SK-N-SH (cell line): ENCODE measurements around the gene CYP2D6. TPM values are rescaled to one million over a fixed set of nuclear protein-coding genes. Genes with fewer than 3 reads are reported as not detected.
"Not testable (repeated sequence)": the region's sequence is repeated elsewhere in the genome, so short reads cannot be mapped to it uniquely, and the experiment has no call there.

Experiments
- CTCF ChIA-PET: fragments of 300-600, 350-600 bp; formaldehyde crosslinking; extraction: SDS; loops from one replicate; lab custom pipeline; 2021; lab: Yijun Ruan, JAX
- POLR2A ChIA-PET: fragments of 350-600 bp; sonication (Branson Sonifier 250); formaldehyde crosslinking; extraction: SDS; loops from one replicate; lab custom pipeline; 2020; ENCODE audit warnings: antibody characterized with exemption, inconsistent platforms; lab: Yijun Ruan, JAX
- DNase-seq: peaks from one replicate; pipeline ENCODE4 v3.0.0; 2012
- H2AFZ ChIP-seq: fragments of 200-600 bp; sonication (generic); 2 replicates; pipeline ENCODE4 v1.8.1; 2016; ENCODE audit warnings: antibody characterized with exemption, mild to moderate bottlenecking, low read depth
- H3F3A ChIP-seq: fragments of 200-600 bp; sonication (generic); replicated peaks from 2 replicates; pipeline ENCODE3; 2016; ENCODE audit warnings: antibody characterized with exemption, mild to moderate bottlenecking; ENCODE audit not compliant: insufficient read depth
- H3K27ac ChIP-seq, 2 experiments: fragments of 200-500 bp in 1 of 2; fragments of 200-600 bp in 1 of 2; sonication (Bioruptor generic) in 1 of 2; sonication (generic), shearing (Covaris generic) in 1 of 2; 2 replicates each; pipeline versions ENCODE4 v1.5.1 to v1.6.1; 2014 to 2016; ENCODE audit warnings: low read depth in 2 of 2, inconsistent platforms in 1 of 2, low read length in 1 of 2, mild to moderate bottlenecking in 1 of 2, mixed read lengths in 1 of 2
- H3K27me3 ChIP-seq: fragments of 200-600 bp; sonication (generic), shearing (Covaris generic); 2 replicates; pipeline ENCODE4 v1.6.1; 2016; ENCODE audit warnings: mixed run types; ENCODE audit not compliant: insufficient read depth
- H3K36me3 ChIP-seq, 2 experiments: fragments of 200-500 bp in 1 of 2; fragments of 200-600 bp in 1 of 2; sonication (Bioruptor generic) in 1 of 2; sonication (generic) in 1 of 2; replicated peaks in 1 of 2; 2 replicates each; pipeline versions ENCODE3 to v1.5.1; 2014 to 2016; ENCODE audit warnings: low read length in 1 of 2, mild to moderate bottlenecking in 1 of 2; ENCODE audit not compliant: insufficient read depth in 2 of 2, control insufficient read depth in 1 of 2
- H3K4me1 ChIP-seq, 2 experiments: fragments of 200-500 bp in 1 of 2; fragments of 200-600 bp in 1 of 2; sonication (Bioruptor generic) in 1 of 2; sonication (generic), shearing (Covaris generic) in 1 of 2; 2 replicates each; pipeline versions ENCODE4 v1.5.1 to v1.6.1; 2014 to 2016; ENCODE audit warnings: low read depth in 1 of 2, low read length in 1 of 2, mixed run types in 1 of 2; ENCODE audit not compliant: insufficient read depth in 2 of 2, control insufficient read depth in 1 of 2
- H3K4me2 ChIP-seq: fragments of 200-600 bp; sonication (generic), shearing (Covaris generic); 2 replicates; pipeline ENCODE4 v1.6.1; 2017; ENCODE audit warnings: mixed run types
- H3K4me3 ChIP-seq, 2 experiments: fragments of 200-500 bp in 1 of 2; fragments of 200-600 bp in 1 of 2; sonication (Bioruptor generic) in 1 of 2; sonication (generic), shearing (Covaris generic) in 1 of 2; 2 replicates each; pipeline versions ENCODE4 v1.5.1 to v1.8.1; 2014 to 2016; ENCODE audit warnings: low read depth in 2 of 2, inconsistent platforms in 1 of 2, low read length in 1 of 2, mild to moderate bottlenecking in 1 of 2, mixed read lengths in 1 of 2, moderate library complexity in 1 of 2
- H3K79me2 ChIP-seq: fragments of 200-600 bp; sonication (generic); 2 replicates; pipeline ENCODE4 v1.8.1; 2017; ENCODE audit warnings: mild to moderate bottlenecking; ENCODE audit not compliant: insufficient read depth
- H3K9ac ChIP-seq: fragments of 200-600 bp; sonication (generic); 2 replicates; pipeline ENCODE4 v1.6.1; 2017; ENCODE audit warnings: mixed run types
- H3K9me2 ChIP-seq: fragments of 200-600 bp; sonication (generic); 2 replicates; pipeline ENCODE4 v1.6.1; 2017; ENCODE audit warnings: mixed run types
- H3K9me3 ChIP-seq: fragments of 200-600 bp; sonication (generic); 2 replicates; pipeline ENCODE4 v1.6.1; 2017; ENCODE audit warnings: mixed run types, mild to moderate bottlenecking, moderate library complexity
- H4K20me1 ChIP-seq: fragments of 200-600 bp; sonication (generic); 2 replicates; pipeline ENCODE4 v1.6.1; 2017; ENCODE audit warnings: mild to moderate bottlenecking, mixed run types; ENCODE audit not compliant: insufficient read depth
- EP300 ChIP-seq, 2 experiments: IDR thresholded peaks; 2 replicates each; pipeline versions ENCODE4 v1.4.0 to v1.6.1; 2012; ENCODE audit warnings: borderline replicate concordance in 1 of 2, low read depth in 1 of 2, low read length in 1 of 2
- JUND ChIP-seq: IDR thresholded peaks from 2 replicates; pipeline ENCODE4 v1.4.0; 2012
- MEF2A ChIP-seq: IDR thresholded peaks from 2 replicates; pipeline ENCODE4 v1.4.0; 2012; ENCODE audit warnings: low read depth, borderline replicate concordance
- MXI1 ChIP-seq: IDR thresholded peaks from 2 replicates; pipeline ENCODE4 v1.6.1; 2012; ENCODE audit warnings: mild to moderate bottlenecking, low read depth, low read length, improper control_type of control experiment
- SMC3 ChIP-seq: IDR thresholded peaks from 2 replicates; pipeline ENCODE4 v1.6.1; 2012; ENCODE audit warnings: low read depth, low read length, improper control_type of control experiment
- TEAD4 ChIP-seq: IDR thresholded peaks from 2 replicates; pipeline ENCODE4 v1.4.0; 2012; ENCODE audit warnings: mild to moderate bottlenecking, borderline replicate concordance; ENCODE audit not compliant: insufficient read depth
- WGBS: methylation state at CpG from one replicate; pipeline ENCODE4 v1.1.6; 2017; ENCODE audit warnings: low lambda C conversion rate; 5-methylcytosine and 5-hydroxymethylcytosine counted together
- polyA plus RNA-seq, 3 experiments: library from polyadenylated mRNA; depleted of rRNA; stranded (reverse); fragments of >200 nt; gene quantifications; 2 replicates each; pipeline ENCODE4 v1.2.3, GENCODE V29; 2012

Gene CYP2D6
- polyA plus RNA-seq, 1 of the 3 experiments (the other 2 are of a cell fraction): 0.26 TPM

DNA sequence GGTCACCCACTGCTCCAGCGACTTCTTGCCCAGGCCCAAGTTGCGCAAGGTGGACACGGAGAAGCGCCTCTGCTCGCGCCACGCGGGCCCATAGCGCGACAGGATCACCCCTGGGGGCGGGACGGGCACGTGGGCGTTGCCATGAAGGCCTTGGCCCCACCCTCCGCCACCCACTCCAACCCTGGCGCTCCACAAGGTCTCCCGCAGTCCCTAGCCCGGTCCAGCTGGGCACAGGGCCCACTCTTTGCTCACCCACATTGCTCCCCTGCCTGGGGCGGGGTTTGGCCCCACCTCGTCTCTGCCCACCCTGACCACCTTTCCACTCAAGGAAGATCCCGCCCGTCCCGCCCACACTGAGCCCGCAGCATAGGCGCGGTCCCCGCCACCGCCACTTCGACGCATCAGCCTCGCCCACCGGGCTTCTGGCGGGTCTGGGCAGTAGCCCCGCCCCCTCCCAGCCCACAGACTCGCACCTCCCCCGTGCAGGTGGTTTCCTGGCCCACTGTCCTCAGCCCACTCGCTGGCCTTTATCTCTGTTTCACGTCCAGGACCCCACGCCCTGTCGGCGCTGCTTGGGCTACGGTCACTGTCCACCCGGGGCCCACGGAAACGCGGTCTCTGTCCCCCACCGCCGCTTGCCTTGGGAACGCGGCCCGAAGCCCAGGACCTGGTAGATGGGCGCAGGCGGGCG is 12.3 kb upstream of the CYP2D6 start:
- no peak for DNase-seq
- Histone ChIP-seq H3K4me2 (no peak overlapping the region), H3K9me2 (no peaks in the 10 kb centered on the region), H3K9ac (no peak overlapping the region), H3K36me3 (no peaks in the 10 kb centered on the region), H3K4me1 (no peaks in the 10 kb centered on the region), H3K27ac (no peak overlapping the region), H4K20me1 (no peaks in the 10 kb centered on the region), H3K9me3 (no peaks in the 10 kb centered on the region), H3F3A (no peaks in the 10 kb centered on the region), H3K4me3 (no peak overlapping the region), H2AFZ (no peak overlapping the region), H3K79me2 (no peaks in the 10 kb centered on the region), H3K27me3 (no peaks in the 10 kb centered on the region)
- ChIA-PET POLR2A (no interaction called here), CTCF (no interaction called here)
- WGBS: 98% methylated on average over 13 of the region's 54 CpGs
- TF ChIP-seq MEF2A: no peak
- no peak for TF ChIP-seq JUND
- TF ChIP-seq MXI1: no peak
- TF ChIP-seq TEAD4: no peak
- no peak for TF ChIP-seq EP300 (IDR thresholded peaks at IDR 0.05; ENCODE audit: borderline replicate concordance in 1 of 2, low read depth in 1 of 2, low read length in 1 of 2)
- TF ChIP-seq SMC3: no peak

DNA sequence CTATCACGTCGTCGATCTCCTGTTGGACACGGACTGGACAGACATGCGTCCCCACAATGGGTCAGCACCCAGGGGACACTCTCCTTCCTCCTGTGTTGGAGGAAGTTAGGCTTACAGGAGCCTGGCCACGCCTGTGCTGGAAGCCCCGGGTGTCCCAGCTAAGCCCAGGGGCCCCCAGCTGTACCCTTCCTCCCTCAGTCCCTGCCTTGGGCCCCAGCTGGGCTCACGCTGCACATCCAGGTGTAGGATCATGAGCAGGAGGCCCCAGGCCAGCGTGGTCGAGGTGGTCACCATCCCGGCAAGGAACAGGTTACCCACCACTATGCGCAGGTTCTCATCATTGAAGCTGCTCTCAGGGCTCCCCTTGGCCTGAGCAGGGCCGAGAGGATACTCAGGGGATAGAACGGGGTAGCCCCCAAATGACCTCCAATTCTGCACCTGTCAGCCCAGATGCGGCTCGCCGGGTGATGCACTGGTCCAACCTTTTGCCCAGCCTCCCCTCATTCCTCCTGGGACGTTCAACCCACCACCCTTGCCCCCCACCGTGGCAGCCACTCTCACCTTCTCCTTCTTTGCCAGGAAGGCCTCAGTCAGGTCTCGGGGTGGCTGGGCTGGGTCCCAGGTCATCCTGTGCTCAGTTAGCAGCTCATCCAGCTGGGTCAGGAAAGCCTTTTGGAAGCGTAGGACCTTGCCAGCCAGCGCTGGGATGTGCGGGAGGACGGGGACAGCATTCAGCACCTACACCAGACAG is 10.9 kb upstream of the CYP2D6 start:
- H2AFZ ChIP-seq, H3K36me3 ChIP-seq, DNase-seq, H3K79me2 ChIP-seq, H3K9me3 ChIP-seq, CTCF ChIA-PET, POLR2A ChIA-PET, H3K9ac ChIP-seq, H3K4me1 ChIP-seq, H3K9me2 ChIP-seq, H3K4me2 ChIP-seq, H3K4me3 ChIP-seq, H3F3A ChIP-seq, H3K27ac ChIP-seq, H3K27me3 ChIP-seq, H4K20me1 ChIP-seq: not testable (repeated sequence)
- 97% methylated on average over 6 of the region's 24 CpGs for WGBS

DNA sequence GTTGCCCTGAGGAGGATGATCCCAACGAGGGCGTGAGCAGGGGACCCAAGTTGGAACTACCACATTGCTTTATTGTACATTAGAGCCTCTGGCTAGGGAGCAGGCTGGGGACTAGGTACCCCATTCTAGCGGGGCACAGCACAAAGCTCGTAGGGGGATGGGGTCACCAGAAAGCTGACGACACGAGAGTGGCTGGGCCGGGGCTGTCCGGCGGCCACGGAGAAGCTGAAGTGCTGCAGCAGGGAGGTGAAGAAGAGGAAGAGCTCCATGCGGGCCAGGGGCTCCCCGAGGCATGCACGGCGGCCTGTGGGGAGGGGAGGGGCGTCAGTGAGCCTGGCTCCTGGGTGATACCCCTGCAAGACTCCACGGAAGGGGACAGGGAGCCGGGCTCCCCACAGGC is 9.5 kb upstream of the CYP2D6 start:
- no CpG with 5 or more reads among the region's 17 CpGs for WGBS
- H3F3A ChIP-seq, H3K4me3 ChIP-seq, H3K27me3 ChIP-seq, H4K20me1 ChIP-seq, H2AFZ ChIP-seq, CTCF ChIA-PET, H3K36me3 ChIP-seq, H3K79me2 ChIP-seq, H3K4me1 ChIP-seq, H3K9me3 ChIP-seq, H3K9ac ChIP-seq, POLR2A ChIA-PET, H3K9me2 ChIP-seq, DNase-seq, H3K4me2 ChIP-seq, H3K27ac ChIP-seq: not testable (repeated sequence)

DNA sequence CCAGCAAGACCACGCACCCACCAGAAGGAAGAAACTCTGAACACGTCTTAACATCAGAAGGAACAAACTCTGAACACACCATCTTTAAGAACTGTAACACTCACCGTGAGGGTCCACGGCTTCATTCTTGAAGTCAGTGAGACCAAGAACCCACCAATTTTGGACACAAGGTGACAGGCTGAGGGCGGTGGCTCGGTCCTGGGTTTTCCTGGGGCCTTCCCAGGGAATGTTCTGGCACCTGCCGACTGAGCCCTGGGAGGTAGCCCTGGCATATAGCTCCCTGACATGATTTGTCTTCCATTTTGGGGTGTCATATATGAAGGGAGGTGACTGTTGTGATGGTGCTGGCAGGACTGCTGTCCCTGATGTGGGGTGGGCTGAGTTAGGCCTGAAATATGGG is 8.9 kb upstream of the CYP2D6 start:
- H3K4me3 ChIP-seq, H3K9me3 ChIP-seq, H3K9ac ChIP-seq, H4K20me1 ChIP-seq, H3K4me1 ChIP-seq, CTCF ChIA-PET, H3K36me3 ChIP-seq, H3K79me2 ChIP-seq, H3K27me3 ChIP-seq, H2AFZ ChIP-seq, DNase-seq, POLR2A ChIA-PET, H3K9me2 ChIP-seq, H3K4me2 ChIP-seq, H3K27ac ChIP-seq, H3F3A ChIP-seq: not testable (repeated sequence)
- 92% methylated on average over 4 of the region's 7 CpGs for WGBS
